Activated CD8-positive, alpha-beta memory T cell treated with anti-CD3 and anti-CD28 coated beads for 1 hour (primary cell): ENCODE data around the gene CYB5R4.

Experiments used
- DNase-seq, 2 donors: peaks; one replicate each; pipeline ENCODE4 v3.0.0-alpha.2; 2020; ENCODE audit warnings: low read depth in 1 of 2; ENCODE audit errors: extremely low read depth in 1 of 2

The CYB5R4 gene

DNA sequence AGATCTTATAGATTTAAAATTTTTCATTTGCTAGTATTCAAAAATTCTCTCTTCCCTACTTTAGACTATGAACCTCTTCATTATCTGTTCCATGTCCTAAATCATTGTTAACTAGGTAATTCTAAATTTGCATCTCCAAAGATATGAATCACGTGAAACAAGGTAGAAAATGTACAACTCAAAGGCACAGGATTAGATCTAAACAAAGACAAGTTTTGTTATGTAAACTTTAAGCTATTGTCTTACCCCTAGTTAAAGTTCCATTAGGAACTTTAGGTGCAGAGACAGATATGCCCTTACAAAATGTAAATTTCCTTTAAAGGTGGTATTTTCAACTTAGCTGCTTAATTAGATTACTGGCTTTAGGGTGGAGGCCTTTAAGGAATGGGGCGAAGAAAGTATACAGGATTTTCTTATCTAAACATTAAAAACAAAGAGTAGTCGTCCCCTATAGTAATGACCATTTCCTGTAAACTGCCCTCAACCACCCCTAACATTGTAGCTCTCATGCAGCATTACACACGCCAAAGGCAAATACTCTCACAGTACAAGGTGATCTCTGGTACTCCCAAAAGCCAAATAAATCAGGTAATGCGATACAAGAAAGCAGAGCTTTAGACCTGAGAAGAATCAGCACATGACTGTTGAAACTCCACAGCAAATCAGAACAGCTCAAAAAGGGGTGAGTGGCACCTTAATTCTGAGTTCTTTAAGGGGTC lies 116.7 kb downstream of the CYB5R4 start:
- no peak for DNase-seq

DNA sequence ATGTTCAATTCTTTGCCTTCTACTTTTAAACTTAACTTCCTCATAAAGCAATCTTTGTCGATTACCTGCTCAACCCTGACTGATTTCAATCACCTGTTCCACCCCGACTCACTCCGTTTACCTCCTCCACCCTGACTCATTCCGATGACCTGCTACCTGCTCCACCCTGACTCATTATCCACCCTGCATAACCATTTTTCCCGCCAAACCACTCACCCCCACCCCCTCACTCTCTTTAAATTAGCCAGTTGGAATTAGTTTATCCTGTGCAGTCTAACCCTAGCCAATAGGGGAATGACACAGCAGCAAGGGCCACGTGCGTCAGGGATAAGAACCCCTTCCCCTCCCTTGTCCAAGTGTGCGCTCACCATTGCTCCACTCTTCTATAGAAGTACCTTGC lies 117.4 kb downstream of the CYB5R4 start:
- no peak for DNase-seq

DNA sequence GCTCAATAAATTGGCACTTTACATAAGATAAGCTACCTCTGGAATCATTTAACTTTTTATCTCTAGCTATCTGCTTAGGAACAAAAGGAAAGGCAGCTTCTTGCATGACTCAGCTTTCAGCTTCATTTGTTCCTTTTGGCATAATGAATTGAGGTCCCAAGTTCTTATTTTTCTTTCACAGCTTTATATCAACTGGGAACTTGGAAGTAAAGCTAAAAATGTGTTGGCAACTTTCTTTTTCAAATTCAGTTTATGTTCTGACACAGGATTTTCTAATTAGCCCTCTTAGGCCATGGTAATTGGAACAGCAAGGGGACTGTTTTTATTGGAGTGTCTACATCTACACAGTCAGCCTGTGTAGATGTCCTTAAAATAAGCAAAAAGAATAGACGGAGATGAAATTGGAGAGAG lies 118.8 kb downstream of the CYB5R4 start:
- DNase-seq, result no peak

DNA sequence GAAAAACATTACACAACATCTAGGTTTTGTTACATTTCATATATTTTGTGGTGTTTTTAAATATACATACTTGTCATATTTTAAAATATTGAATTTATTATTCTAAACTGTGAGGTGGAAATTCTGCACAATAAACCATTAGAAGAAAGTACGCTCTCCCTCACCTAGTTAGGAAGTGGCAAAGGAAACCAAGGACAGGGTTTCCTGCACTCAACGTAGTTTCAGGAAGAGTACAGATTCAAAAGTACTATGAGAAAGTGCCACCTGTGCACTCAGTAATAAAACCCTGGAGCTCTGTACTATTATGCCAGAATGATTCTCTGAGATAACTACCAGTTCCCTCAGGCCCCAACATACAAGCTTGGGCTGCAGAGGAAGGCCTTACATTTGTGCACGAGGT lies 119.5 kb downstream of the CYB5R4 start:
- no peak for DNase-seq

DNA sequence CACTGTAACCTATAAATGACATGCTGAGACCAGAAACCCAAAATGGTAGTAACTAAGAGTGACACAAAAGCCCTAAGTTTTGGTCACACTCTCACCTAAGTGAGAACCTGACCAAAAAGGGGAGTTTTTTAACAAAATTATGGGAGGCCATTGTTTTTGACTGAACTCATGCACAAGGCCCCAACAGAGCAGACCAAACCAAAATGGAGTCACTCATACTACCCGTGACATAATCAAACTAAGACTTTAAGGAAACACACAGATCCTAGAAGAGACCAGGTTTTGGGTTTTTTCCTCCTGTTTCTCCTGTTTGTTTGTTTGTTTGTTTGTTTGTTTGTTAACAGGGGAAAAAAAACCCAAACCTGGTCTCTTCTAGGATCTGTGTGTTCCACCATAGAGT lies 124.9 kb downstream of the CYB5R4 start:
- no peak for DNase-seq

DNA sequence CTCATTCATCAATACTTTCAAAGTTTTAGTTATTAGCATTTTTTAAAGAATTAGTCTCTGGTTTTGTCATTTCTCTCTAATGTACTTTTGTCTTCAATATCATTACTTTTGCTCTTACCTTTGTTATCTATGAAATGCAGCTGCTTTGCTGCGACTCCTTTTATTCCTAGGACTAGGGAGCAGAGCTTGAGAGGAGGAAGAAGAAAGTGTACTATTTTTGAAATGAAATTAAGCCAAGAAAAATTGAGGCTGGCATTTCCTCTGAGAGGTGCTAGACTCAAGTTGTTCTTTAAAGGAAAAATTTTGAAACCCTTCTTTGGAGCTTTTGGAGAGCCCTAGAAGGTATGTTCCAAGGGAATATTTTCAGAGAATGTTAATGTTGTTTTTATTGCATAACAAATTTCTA lies 125.8 kb downstream of the CYB5R4 start:
- no peak for DNase-seq

DNA sequence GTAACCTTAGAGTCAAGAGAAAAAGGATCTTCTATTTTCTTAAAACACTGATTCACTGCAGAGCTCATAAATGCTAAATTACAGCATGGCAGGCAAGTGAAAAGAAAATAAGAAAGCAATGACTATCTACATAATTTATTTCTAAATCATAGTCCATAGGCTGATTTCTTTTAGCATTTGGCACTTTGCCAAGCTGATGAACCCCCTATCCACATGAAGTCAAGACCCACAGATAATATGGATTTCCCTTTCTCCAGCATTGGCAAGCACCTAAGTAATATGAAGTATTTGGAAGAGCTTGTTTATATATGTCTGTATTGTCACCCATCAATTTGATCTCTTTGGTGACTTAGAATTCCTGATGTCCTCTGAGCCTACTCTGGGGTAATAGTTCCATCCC lies 126.2 kb downstream of the CYB5R4 start:
- DNase-seq, result no peak

DNA sequence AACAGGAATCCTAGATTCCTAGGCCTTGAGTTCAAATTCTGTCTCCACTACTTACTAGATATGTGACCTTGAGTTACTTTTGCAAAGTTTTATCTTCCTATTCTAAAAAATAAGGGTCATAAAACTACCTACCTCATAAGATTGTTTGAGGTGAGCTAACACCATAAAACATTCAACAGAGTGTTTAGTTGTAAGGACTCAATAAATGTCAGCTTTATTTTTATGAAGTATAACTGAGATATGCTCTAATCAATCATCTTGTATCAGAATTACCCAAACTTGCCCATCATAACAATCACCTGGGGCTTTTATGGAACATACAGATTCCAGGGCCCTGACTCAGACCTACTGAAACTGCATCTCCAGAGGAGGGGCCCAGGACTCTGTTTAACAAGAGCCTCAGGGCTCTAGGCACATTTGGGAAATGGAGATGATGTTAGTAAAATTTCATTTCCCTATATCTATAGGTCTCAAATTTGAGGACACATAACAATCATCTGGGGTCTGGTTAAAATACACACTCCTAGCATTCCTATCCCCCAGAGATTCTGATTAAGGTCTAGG lies 138.6 kb downstream of the CYB5R4 start:
- DNase-seq, result no peak

DNA sequence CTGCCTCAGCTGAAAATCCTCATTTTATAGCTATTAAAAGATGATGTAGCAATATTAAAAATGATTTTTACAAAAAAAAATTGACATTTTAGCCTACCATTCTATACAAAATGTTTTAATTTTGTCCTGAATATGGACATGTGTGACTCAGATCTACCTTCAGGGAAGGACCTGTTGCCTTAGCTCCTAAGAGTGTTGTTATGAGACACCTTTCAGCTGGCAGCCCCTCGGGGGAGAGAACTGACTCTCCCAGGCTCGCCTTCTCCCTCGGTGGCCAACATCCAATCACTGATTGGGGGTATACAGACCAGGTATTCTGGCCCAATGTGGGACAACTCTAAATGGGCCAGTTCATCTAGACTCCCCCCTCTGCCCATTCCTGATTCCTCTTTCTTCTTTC lies 141.6 kb downstream of the CYB5R4 start:
- DNase-seq, result no peak

DNA sequence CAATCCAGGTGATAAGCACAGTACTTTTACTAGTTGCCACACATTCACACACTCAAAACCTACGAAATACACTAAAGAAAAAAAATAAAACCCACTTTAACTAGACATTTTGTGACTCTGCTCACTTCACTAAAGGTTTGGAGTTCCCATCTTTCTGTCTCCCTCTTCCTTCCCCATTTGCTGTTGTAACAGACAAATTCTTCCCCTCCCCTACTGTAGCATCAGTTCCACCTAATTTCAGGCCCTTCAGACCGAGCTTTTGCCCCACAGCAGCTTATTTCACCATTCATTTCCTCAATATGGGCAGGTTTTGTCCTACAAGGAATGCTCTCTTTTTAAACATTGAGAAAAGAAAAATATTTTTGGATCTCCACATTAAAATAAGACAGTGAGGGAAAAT lies 142.7 kb downstream of the CYB5R4 start:
- DNase-seq, result no peak

DNA sequence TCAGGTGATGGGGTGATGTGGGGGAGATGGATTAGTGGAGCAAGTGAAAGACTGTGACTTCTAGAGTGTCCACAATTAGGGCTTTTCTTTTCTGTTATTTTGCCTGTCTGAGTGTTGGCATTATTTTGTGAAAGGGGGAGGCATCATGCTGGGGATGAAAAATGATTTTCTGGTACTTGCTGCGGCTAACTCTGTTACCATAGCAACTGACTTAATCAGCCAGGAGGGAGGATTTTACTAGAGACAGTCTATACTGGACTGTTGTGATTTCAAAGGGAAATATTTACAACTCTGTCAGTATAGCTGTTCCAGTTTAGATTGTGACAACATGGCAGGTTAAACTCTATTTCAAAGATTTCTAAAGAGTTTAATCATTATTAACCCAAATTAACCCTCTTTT lies 143.6 kb downstream of the CYB5R4 start:
- no peak for DNase-seq

DNA sequence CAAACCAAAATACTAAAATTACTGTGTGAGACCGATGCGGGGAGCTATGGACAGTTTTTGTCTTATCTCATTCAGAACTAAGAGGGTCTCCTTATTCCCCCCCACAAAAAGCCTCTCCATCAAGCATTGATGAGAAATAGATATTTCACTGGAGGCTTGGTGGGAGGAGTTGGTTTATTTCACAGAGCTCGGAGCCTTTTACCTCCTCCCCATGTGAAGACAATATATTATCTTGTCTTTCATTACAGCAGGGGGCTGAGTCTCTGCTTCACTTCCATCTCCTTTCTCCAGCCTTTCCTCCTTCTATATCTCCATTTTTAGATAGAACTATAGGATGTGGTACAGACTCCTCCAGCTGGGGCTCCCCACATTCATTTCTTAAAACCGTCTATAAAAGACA lies 144.2 kb downstream of the CYB5R4 start:
- no peak for DNase-seq

DNA sequence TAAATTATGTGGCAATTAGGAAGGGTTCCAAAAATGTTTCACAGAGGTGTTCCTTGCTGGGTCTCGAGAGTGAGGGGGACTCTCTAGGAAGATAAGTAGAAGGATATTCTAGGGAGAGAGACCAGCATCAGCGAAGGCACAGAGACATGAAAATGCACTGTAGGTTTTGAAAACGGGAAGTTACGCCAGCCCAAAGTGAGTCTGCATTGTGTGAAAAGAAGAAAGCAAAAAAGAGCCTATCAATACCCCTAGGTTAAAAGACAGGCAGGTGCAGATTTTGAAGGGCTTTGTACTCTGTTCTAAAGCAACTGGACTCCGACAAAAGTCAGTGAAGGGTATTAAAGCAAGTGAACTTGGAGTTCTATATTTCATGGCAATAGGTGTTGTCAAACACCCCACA lies 148.4 kb downstream of the CYB5R4 start:
- no peak for DNase-seq

DNA sequence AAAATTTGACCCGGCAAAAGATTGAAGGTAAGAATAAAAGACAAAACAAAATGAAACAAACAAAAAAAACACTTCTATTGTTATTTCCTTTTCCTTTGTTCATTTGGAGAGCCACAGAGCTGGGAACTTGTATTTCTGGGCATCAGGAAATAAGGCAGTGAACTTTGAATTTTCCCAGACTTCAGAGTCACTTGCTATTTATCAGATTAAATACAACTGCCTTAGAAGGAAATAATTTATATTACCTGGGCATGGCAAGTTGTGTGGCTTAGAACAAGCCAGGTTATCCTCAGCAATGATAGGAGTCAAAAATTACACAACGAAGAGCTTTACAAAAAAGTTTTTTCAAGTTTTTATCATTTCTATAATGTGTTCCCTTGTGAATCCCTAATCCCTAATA lies 153.9 kb downstream of the CYB5R4 start:
- DNase-seq, result no peak

DNA sequence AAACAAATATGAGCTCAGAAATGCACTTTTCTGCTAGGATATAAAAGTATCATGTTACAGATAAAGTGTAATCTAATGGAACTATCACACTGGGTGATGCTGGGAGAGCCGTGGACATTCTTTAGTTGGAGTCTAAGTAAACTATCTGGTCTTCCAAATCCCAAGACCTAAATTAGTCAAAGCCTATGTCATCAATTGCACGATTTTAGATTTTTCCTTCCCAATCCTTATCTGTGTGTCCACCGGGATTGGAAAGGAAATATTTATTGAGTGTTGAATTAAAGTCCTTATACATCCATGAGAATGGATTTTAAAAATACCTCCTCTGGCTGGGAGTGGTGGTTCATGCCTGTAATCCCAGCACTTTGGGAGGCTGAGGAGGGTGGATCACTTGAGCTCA lies 154.4 kb downstream of the CYB5R4 start:
- DNase-seq, result no peak

DNA sequence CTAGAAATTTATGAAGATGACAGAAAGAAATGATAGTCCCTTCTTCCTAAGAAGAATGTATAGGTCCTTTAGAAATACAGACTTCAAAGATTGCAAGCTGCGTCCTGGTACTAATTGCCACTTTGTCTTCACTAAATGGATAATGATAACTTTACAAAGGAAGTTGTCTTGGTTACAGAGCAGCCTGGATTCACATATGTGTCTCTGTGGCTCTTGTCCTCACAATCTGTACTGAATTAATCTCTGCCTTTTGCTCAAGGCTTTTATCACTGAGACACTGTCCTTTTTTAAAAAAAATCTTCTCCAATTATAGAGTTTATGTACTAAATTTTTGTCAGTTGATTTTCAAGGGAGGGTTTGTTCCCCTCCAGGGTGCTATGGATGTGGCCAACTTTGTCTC lies 156.5 kb downstream of the CYB5R4 start:
- DNase-seq, result no peak
